ENCODE results near the gene CCDC34.

The CCDC34 gene

GRCh38 chr11:27315836-27316235 is 47.2 kb downstream of the CCDC34 start:
- no peak for DNase-seq

GRCh38 chr11:27313157-27313821 is 49.7 kb downstream of the CCDC34 start:
- DNase-seq: no peak

- DNase-seq: no peak
Measured at GRCh38 chr11:27312110-27312509, 50.9 kb downstream of the CCDC34 start.

- DNase-seq: no peak
Measured at GRCh38 chr11:27310707-27311106, 52.3 kb downstream of the CCDC34 start.

DNA sequence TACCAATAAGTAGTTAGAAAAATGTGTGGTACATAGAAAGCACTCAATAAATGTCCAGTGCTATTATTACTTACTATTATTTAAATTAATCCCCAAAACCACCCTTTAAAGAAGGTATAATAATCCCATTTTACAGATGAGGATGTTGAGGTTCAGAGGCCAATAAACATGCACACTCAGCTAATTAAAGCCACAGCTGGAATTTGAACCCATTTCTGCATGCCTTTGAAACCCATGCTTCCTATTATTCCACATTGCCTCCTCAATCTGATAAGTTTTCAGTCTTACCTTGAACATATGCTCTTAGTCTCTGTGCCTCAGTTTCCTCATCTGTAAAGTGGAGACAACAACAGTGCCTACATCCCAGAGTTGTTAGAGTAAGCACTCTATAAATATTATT is 52.8 kb downstream of the CCDC34 start:
- no peak for DNase-seq

DNA sequence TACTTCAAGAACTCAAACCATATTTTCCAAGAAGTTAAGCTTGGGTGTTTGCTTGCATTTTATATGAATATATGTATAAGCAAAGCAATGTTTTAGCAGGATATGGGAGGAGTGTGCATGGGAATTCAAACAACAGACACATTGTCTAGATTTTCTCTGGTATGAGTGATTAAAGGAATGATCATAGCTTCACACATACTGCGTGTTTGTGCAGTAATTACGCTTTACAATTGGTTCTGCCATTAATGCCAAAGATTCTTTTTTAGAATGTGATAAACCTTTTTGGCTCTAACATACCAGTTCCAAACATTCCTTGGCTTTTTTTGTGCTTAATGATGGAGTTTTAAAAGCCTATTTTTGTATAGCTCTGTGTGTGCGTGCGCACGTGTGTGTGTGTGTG is 54.0 kb downstream of the CCDC34 start:
- DNase-seq: no peak

GRCh38 chr11:27307232-27307631 is 55.8 kb downstream of the CCDC34 start:
- no peak for DNase-seq

GRCh38 chr11:27305751-27306150 is 57.3 kb downstream of the CCDC34 start:
- DNase-seq: no peak

DNA sequence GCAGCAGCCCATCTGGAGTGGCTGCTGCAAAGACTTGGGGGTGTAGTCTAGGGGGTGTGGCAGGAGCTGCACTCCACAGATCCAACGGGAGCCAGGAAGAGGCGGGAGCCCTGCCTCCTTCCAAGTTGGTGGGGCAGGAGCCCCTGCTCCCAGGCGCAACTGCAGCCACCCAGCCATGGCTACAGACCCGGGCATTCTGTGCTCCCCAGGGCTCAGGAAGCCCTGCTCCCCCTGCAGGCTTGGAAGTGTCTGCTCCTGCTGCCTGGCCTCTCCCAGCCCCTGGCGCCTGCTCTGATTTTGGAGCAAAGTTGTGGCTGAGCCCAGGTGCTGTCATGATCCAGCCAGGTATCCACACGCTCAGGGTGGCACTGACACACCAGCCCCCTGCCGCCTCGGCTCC is 58.5 kb downstream of the CCDC34 start:
- no peak for DNase-seq

DNA sequence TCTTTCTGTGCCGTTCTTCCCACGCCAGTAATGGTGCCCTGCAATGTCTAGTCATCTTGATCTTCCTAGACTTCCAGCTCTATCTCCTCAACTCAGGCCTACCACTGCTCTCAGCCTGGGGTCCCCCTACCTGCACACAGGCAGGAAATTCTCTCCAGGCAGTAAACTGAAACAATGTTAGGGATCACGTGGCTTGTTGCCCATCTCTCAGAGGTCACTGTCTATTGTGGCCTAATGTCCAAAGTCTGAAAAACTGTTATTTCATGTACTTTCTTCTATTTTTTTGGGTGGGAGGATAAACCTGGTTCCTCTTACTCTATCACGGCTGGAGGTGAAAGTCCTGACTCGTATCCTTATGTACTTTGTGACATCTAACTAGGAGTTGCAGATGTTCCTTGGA is 59.1 kb downstream of the CCDC34 start:
- no peak for DNase-seq

GRCh38 chr11:27300974-27301373 is 62.0 kb downstream of the CCDC34 start:
- no peak for DNase-seq

DNA sequence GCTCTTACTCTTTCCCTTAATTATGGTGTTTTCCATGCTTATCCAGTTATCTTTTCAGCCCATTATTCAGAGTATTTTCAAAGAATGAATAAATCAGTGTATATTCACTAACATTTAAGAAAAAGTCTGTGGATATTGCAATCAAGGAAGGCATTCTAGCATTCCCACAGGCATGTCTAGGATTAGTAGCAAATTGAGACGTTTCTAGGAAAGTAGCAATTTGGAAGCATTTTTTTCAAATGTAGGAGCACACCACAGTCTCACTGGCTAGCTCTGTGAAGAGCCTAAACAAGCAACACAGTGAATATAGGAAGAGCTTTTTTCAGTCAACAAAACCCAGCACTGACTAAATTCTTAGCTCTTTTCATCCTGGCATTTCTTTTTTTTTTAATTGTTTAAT is 65.4 kb downstream of the CCDC34 start:
- DNase-seq: no peak

DNA sequence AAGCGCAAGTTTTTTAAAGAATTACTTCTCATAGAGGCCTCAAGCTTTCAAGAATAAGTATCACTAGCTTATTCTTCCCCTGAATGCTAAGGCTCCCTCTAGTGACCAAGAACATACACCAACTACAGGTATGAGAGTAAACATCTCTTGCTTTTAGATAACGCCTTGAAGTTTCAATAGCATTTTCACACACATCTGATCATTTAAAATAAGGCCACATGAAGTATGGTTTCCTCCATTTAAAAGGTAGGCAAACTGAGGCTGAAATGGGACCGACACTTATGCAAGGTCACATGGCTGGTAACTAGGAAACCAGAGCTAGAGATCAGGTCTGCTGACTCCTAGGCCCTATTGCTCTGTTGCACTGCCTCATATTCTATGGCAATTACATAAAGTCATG is 66.5 kb downstream of the CCDC34 start:
- no peak for DNase-seq

DNA sequence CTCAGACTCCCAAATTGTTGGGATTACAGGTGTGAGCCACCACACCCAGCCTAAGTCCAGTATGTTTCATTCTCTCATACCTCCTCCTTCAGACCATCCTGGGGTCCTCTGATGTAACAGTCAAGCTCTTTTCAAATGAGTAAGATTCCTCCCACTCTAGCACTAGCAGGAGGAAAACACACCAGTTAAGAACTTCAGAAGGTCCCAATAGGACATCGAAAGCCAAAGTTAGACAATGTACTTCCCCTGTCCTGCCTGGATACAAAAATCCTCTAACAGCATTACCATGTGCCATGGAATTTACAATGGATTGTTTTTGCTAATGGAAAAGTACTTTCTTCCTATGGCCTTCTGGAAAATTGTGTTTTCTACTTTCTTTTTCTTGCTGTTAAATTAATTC is 67.1 kb downstream of the CCDC34 start:
- no peak for DNase-seq

DNA sequence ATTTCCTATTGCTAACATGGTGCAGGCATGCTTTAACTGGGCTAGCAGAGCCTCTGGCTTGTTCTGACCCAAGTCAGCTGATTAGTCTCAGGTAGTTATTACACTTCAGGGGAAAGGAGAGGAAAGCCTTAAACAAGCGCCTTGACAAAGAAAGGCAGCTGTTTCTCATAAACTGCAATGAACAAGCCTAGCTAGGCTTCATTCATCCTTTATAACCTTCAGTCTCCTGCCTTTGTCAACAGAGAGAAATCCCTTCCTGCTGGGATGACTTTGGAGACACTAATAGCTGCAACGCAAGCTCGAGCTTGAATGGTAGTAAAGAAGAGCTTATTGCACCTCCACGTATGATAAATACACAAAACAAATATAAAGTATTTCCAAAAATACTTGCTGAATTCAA is 68.4 kb downstream of the CCDC34 start:
- DNase-seq: no peak

- no peak for DNase-seq
Measured at GRCh38 chr11:27293515-27294417, 69.2 kb downstream of the CCDC34 start.

DNA sequence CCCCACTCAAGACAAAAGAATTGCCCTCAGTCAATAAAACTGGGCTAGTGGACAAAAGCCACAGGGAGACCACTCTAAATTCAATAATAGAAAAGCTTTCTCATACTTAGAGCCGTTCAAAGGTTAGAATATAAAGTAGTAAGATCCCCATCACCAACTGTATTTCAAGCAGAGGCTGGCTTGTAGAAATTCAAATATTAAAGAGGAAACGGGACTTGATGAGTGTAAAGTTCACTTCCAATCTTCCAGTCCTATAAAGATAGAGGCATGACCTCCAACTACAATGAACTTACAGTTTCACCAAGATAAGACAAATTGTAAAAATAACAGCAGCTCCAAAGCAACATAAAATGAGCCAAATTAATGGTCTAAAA is 70.4 kb downstream of the CCDC34 start:
- no peak for DNase-seq

DNA sequence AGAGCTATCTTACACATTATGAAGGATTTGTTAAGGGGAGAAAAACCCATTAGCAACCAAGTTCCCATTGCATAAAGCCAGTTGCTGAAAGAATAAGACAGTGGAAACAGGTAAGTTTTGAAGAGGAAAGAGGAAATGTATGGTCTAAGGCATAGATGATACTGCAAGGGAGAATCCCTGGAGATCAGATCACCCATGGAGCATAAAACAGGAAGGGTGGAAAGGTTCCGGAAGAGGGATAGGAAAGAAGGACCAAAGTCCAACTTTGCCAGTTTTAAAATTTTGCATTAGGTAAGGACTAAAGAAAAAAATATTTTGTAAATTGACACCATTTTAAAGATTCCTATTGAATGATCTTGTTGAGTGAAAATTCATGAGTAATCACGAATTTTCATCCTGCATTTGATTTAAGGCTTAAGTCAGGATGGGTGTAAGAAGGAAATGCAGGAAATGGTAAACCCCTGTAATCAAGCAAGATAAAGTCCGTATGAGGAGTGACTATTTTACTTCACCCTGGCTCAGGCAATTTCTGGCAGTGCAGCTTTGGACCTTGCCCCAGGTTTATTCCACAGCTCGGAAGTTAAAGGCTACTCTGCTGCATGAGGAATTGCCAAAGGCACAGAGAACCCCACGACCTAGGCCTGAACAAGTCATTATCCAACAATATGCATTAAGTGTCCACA is 70.9 kb downstream of the CCDC34 start:
- no peak for DNase-seq

GRCh38 chr11:27291302-27291889 is 71.6 kb downstream of the CCDC34 start:
- no peak for DNase-seq

DNA sequence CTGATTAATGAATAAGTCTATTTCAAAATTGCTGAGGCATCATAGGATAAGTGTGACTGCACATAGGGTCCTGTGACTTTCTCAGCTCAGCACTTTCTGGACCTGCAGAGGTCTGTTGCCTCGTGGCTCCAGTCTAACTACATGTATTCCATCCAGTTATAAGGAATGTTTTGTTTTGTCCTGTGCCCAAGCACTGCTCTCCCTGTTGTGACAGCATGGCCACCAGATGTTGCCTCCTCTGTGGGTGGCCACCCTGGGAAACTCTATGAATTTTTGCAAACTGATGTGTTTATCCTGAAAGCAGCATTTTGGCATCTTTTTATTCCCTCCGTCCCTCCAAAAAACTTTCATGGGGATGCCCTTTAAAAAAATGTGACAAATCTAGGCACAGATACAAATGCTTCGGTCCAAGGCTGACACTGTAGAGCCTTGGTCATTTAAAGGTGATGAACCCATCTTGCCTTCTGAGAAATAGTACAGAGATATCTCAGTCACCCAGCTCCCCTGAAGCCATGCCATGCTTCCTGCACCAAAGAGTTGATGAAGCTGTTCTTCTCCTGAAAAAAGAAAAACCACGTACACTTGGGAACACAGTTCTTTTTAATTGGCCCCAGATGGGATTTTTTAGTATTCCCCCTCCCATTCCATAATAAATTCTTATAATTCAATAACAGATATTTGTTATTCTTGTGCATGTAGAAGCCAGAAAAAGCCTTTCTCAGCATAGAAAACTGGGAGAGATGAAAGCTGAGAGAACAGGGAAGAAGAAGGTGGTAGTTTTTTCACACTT is 72.6 kb downstream of the CCDC34 start:
- no peak for DNase-seq

Measured in CD4-positive, alpha-beta T cell treated with Interleukin-17A for 1 hour (primary cell).